ENCODE data around the gene DNAJC28.
"Not testable (repeated sequence)": the region's sequence is repeated elsewhere in the genome, so short reads cannot be mapped to it uniquely, and the experiment has no call there.

Gene DNAJC28

DNA sequence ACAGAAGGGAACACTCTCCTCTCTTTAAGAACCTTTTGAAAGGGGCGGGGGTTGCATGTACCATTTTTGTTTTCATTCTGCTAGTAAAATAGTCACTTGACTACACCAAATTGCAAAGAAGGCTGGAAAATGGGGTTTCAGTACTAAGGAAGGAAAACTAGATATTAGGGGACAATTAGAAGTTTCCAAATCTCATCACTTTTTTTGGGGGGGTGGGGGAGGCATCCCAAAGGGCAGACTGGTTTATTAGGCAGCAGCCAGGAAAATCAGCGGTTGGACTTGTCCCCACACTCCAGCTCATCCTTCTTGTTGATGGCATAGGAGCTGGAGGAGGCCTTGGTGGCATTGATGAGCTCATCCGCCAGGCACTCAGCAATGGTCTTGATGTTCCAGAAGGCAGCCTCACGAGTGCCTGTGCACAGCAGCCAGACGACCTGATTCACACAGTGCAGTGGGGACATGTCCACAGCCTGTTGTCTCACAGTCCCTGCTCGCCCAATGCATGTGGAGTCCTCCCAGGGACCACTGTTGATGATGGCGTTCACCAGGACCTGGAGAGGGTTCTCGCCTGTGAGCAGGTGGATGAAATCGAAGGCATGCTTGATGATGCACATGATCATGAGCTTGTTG lies 10.1 kb downstream of the DNAJC28 start:
- DNase-seq (ENCODE audit: low spot score) = no peak

DNA sequence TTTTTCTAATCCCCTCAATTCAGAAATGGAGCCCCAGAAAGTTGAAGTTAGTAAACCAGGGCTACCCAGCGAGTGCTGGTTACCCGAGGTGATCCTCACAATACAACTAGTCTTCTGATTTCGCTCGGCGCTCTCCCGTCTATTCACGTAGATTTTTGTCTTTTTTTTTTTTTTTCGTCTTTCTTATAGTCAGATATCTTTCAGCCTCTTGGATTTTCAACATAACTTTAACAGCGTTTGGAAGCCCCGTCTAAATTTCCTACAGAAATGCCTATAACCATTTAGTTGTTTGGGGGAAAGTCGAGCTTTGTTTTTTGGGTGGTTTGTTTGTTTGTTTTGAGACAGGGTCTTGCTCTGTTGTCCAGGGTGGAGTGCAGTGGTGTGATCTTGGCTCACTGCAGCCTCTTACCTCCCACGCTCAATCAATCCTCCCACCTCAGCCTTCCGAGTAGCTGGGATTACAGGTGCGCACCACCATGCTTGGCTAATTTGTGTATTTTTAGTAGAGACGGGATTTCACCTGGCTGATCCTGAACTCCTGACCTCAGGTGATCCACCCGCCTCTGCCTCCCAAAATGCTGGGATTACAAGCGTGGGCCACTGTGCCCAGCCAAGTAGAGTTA lies 10.9 kb downstream of the DNAJC28 start:
- no peak for DNase-seq (ENCODE audit: low spot score)

DNA sequence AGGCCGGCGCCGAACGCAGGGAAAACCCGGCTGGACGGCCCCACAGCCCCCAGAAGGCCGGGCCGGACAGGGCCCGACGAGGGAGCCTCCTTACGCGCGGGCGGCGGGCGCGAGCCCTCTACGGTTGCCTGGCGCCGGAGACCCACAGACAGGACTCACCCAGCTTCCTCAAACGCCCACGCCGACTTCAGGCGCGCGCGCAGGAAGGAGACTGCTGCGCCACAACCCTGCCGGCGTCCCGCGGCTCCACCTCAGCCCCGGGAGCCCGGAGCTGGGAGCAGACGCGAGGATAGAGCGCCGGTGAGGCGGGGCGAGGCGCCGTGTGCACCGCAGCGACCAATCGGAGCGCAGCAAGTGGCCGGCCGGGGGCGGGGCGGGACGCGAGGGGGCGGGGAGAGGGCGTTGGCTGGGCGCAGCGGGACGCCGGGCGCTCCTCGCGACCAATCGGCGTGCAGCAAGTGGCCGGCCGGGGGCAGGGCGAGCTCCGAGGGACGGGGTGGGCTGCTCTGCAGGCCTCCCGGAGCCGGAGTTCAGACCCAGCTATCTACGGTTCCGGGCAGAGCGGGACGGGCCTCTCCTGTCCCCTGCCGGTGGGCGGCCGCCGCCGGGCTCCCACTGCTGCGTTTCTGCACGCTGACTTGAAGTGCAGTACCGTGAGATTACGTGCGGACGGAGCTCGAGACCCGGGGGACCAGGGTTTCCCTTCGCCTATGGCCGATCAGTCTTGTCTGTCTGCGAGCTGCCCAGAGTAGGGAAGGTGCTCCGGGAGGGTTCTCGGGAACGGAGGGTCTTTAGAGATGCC lies 11.6 kb downstream of the DNAJC28 start, which contains the start of gene TMEM50B:
TSS of gene TMEM50B (minus strand) at position 296 of the 802 bp plus-strand sequence. CDS start 11,089 bp downstream, outside the sequence.
- DNase-seq (ENCODE audit: low spot score) = peak; percentile 91

DNA sequence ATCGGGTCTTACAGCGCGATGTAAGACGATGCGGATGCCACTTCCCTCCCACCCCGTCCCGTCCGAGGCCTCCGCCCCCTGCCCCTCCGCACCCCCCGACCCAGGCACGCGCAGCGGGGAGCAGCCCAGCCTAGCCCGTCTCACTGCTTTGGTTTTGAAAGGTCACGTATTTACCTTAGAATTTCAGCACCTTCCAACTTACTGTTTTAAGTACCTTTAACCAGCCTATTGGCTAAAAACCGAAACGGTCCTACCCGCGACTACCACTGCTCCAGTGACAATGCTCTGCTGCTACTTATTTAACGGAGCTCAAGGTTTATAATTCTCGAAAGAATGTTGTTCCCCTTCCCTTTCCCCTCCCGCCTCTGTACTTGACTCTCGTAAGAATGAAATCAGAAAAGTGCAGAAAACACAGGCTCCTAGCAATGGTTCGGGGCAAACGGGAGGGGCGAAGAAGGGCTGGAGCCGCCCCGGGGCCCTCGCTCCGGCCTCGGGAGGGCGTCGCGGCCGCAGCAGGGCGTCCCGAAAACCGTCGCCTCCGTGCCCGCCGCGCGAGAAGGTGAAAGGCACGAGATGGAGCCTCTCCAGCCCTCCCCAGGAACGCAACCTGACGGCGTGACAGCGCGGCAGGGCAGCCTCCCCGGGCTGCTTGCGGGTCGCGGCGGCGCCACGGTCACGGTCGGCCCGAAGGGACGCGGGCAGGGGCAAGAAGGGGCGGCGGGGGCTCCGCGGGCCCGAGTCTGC lies 12.4 kb downstream of the DNAJC28 start:
- DNase-seq (ENCODE audit: low spot score) = no peak

DNA sequence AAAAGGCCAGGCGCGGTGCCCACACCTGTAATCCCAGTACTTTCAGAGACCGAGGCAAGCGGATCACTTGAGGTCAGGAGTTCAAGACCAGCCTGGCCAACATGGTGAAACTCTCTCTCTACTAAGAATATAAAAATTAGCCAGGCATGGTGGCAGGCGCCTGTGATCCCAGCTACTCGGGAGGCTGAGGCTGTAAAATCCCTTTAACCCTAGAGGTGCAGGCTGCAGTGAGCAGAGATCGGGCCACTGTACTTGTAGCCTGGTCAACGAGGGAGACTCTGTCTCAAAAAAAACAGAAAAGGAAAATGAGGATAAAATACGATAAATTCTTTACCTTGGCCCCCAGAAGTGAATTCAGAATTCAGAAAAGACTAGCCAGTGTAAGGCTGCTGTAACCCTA lies 13.3 kb downstream of the DNAJC28 start:
- no peak for DNase-seq (ENCODE audit: low spot score)

DNA sequence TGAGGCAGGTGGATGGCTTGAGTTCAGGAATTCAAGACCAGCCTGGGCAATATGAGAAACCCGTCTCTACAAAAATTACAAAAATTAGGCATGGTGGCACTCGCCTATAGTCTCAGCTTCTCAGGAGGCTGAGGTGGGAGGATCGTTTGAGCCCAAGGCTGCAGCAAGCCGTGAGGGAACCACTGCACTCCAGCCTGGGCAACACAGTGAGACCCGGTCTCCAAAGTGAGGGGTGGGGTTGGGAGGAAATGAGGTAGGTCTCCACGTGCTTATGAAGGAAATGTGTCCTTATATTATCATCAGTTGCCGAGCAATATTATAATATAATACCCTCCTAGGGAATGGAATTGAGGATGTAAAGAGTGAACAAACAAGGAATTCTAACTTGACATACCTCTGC lies 14.4 kb downstream of the DNAJC28 start:
- no peak for DNase-seq (ENCODE audit: low spot score)

DNA sequence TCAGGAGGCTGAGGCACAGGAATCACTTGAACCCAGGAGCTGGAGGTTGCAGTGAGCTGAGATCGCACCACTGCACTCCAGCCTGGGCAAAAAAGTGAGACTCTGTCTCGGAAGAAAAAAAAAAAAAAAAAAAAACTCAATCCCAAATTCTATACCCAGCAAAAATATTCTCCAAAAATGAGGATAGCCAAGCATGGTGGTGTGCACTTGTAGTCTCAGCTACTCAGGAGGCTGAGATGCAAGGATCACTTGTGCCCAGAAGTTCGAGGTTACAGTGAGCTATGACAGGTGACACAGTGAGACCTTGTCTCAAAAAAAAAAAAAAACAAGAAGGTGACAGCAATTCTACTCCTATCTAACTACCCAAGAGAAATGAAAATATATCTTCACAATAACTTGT lies 18.2 kb downstream of the DNAJC28 start:
- no peak for DNase-seq (ENCODE audit: low spot score)

DNA sequence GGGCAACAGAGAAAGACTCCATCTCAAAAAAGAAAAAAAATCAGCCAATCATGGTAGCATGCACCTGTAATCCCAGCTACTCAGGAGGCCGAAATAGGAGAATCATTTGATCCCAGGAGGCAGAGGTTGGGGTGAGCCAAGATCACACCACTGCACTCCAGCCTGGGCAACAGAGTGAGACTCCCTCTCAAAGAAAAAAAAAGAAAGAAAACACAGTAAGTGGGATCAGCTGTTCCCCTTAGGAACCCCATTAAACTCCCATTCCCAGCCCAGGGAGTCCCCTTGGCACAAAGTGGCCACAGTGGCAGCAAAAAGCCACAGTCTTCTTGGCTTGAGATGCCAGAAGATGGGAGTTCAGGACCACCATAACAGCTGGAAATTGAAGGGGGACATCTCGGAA lies 20.8 kb downstream of the DNAJC28 start:
- DNase-seq (ENCODE audit: low spot score) = no peak

DNA sequence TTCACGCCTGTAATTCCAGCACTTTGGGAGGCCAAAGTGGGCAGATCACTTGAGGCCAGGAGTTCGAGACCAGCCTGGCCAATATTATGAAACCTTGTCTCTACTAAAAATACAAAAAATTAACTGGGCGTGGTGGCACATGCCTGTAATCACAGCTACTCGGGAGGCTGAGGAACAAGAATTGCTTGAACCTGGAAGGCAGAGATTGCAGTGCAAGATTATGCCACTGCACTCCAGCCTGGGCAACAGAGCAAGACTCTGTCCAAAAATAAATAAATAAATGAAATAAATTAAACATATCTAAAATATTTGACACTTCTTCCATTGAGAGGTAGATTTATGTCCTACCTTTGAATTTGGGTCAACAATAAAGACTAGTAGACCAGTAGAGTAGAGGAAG lies 22.3 kb downstream of the DNAJC28 start:
- not testable (repeated sequence) for DNase-seq (ENCODE audit: low spot score)

DNA sequence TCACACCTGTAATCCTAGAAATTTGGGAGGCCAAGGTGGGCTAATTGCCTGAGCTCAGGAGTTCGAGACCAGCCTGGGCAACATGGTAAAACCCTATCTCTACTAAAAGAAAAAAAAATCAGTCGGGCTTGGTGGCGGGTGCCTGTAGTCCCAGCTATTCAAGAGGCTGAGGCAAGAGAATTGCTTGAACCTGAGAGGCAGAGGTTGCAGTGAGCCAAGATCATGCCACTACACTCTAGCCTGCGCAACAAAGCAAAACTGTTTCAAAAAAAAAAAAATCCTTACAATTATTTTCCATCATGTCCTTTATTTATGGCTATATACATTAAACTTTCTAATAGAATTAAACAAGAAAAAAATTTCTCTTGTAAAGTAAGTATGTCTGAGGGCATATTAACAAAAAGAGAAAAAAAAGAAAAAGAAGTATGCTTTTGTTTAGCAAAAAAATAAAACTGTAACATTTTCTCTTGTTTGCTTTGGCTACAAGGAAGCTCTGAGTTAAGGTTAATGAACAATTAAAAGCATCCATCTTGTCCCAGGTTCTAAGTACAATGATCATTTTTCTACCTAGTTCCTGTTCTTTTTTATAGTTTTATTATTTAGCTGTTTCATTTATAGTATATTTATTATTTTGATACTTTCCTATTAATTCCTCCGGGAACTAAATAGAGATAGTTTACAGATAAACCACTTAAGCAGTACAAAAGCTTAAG lies 29.8 kb downstream of the DNAJC28 start:
- DNase-seq (ENCODE audit: low spot score) = no peak

DNA sequence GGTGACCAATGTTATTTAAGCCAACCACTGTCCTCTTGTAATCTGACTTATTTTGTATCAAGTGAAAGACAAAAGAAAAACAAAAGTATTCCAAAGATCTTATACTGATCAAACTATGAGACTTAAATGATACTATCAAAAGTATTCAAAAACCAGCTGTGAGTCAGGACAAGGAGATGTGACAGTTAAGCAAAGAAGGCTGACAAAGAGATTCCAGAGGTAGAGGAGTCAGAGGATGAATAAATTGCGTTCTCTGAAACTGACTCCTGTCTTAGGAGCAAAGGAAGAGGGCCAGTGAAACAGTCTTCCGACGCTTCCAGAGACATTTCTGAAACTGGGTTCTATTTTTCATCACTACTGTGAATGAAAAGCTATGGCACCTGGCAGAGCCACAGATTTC lies 32.7 kb downstream of the DNAJC28 start:
- no peak for DNase-seq (ENCODE audit: low spot score)

DNA sequence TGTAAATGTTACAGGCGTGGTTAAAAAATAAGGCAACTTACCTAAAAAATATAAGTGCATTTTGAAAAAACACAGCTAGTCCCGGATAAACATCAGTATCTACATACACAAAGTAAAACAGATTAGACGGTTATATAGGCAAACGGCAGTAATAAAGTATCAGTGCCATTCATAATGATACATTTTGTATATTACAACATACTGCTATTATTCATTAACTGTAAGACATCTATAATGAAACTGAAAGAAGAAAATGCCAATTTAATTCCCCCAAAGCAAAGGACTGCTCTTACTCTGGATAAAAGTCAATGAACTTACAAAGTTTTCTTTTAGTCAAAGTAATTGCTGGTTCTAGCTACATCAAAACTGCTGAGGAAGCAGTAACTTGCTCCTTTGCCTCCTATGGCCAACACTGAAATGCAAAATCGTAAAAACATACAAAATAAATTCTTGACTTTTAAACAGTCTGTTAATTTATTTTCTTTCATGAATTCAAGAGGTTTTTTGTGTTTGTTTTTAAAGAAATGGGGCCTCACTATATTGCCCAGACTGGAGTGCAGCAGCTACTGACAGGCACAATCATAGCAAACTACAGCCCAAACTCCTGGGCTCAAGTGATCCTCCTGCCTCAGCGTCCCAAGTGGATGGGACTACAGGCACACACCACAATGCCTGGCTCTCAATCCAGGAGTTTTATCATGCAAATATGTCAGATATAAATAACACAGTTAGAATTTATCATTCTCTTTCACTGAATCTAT lies 35.6 kb downstream of the DNAJC28 start:
- DNase-seq (ENCODE audit: low spot score) = no peak

DNA sequence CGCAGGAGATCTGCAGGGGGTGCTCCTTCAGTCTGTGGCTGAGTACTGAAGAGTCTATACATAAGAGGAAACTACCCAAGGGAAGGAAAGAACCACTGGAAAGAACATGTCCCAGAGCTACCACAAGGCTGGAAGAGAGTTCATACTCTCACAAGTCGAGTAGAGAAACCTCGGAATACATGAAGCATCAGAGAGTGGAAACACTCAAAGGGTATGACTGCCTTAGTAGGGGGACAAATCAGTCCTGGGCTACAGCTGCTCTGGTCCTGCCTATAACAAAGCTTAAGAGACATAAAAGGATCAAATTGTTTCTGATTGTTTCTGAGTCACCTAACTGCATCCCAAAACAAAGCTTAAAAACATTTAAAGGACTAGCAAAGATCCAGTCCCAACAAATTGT lies 39.2 kb downstream of the DNAJC28 start:
- DNase-seq (ENCODE audit: low spot score) = no peak

DNA sequence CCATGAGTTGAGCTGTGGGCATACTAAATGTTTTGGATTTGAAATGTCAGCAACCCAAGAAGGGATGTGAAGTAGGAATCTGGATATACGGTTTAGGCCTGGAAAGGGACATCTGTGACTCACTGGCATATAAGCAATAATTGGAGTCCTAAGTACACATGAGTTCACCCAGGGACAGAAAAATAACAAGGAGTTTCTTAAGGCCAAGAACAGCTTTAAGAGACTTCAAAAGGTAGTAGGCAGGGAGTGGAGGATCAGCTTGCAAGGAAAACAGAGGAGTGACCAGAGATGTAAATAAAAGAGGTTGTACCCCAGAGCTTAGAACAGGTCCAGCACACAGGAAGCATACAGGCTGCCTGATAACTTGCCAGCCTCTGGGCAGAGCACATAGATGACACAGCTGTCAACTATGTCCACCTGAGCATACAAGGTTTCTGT lies 39.9 kb downstream of the DNAJC28 start:
- DNase-seq (ENCODE audit: low spot score) = no peak

DNA sequence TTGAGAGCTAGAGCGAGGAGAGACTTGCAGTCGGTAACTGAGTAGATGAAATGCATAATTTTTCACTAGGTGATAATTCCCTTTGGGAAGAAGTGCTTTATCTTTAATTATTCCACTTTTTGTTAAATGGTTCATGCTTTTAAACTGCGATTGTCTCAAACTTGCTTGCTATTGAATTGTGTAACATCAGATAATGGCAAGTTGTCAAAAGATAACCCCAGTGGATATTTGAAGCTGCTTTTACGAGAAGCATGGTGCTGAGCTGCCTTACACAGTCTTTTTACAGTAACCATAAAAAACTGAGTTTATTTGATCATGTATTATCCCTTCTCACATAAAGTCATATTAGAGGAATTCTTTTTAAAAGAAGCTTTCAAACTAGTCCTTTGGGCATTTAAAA lies 41.9 kb downstream of the DNAJC28 start:
- DNase-seq (ENCODE audit: low spot score) = no peak

DNA sequence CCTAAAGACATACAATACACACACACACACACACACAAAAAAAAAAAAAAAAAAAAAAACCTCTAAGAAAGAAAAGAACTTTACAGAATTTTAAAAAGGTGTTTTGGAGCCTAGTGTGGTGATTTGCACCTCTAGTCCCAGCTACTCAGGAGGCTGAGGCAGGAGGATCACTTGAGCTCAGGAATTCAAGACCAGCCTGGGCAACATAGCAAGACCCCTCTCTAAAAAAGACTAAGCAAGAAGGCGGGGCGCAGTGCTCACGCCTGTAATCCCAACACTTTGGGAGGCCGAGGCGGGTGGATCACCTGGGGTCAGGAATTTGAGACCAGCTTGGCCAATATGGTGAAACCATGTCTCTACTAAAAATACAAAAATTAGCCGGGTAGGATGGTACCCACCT lies 44.9 kb downstream of the DNAJC28 start:
- DNase-seq (ENCODE audit: low spot score) = not testable (repeated sequence)

DNA sequence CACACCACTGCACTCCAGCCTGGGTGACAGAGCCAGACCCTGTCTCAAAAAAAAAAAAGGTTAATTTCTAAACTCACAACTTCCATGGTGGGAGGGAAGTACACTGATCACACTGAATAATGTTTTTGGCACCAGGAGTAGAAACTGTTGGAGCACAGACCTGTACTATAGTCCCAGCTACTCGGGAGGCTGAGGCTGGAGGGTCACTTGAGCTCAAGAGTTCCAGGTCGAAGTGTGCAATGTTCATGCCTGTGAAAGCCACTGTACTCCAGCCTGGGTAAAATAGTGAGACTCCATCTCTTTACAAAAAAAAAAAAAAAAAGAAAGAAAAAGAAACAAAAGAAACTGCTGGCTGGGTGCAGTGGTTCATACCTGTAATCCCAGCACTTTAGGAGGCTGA lies 47.0 kb downstream of the DNAJC28 start:
- DNase-seq (ENCODE audit: low spot score) = no peak

DNA sequence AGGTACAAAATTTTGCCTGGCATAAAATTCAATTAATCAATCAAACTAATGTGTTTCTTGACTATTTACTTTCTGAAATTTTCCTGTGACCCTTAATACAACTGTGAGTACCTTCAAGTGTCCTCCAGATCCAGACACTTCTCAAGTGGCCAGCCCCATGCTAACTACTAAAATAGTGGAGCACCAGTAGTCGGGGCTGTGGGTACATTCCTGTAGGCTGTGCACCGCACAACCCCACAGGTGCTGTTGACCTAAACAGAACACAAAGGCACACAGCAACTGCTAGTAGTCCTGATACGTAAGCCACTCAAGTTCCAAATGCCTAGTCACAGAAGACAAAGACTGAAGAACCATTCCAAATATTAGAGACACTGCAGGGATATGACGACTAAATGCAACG lies 48.3 kb downstream of the DNAJC28 start:
- DNase-seq (ENCODE audit: low spot score) = no peak

DNA sequence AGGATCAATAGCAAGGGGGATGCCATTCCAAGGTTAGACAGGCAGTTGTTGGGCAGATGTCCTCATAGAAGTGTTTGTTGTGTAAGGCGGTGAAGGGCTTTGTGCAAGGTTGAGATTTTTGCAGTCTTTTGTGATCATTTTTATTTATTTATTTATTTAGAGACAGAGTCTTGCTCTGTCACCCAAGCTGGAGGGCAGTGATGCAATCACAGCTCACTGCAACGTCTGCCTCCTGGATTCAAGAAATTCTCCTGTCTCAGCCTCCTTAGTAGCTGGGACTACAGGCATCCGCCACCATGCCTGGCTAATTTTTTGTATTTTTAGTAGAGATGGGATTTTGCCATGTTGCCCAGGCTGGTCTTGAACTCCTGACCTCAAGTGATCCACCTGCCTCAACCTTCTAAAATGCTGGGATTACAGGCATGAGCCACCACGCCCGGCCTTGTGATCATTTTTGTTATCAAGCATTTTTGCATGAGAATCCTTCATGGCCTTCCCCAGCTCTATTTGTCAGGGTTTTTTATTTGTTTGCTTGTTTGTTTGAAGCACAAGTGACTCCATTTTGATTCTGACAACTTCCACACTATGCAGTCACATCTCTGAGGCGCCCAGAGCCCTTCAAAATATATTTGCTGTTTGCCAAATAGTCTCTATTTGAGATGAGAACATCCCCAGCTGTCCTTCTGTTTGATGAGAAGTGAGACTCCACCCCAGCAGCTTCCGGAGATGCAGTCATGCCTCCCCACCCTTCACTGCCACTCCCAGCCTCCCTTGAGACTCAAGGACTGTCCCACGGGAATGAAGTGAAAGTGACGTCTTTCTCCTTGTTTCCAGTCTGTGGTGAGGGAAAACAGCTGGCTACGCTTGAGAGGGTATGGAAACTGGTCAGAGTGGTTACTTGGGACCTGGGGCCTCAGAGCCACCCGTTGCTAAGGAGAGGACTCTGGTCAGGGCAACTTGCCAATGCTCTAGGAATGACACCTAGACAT lies 49.7 kb downstream of the DNAJC28 start:
- peak; percentile 62 for DNase-seq (ENCODE audit: low spot score)
